GM15510 (cell line): Measurements from ENCODE around the gene ZNF525.
A peak's percentile ranks its signal among the peaks of the same experiment; 100 is the strongest.

ENCODE experiments used
- POLR2A ChIP-seq: IDR thresholded peaks from 3 replicates; pipeline ENCODE4 v1.6.1; 2011; ENCODE audit warnings: borderline replicate concordance; ENCODE audit not compliant: insufficient read length; ENCODE audit errors: extremely low read depth

The ZNF525 gene

GRCh38 chr19:53365134-53365898, at the start of gene ZNF525:
Gene ZNF525, plus strand, starts transcription at chr19:53365705. Its CDS starts 6,577 bp downstream, at chr19:53372282.
- TF ChIP-seq POLR2A, result peak; percentile 78

- no peak for TF ChIP-seq POLR2A
Measured at GRCh38 chr19:53328967-53329366, 36.5 kb upstream of the ZNF525 start.

- TF ChIP-seq POLR2A, result no peak
Measured at GRCh38 chr19:53332484-53332883, 33.0 kb upstream of the ZNF525 start.

GRCh38 chr19:53333066-53333462, 32.4 kb upstream of the ZNF525 start:
- no peak for TF ChIP-seq POLR2A

GRCh38 chr19:53333463-53334449, 31.7 kb upstream of the ZNF525 start, which contains the start of gene ZNF845:
Gene ZNF845, plus strand, starts transcription at chr19:53333749. Its CDS starts 7,559 bp downstream, at chr19:53341308.
- peak; percentile 73 for TF ChIP-seq POLR2A

- no peak for TF ChIP-seq POLR2A
Measured at GRCh38 chr19:53355739-53356138, 9.8 kb upstream of the ZNF525 start.

- TF ChIP-seq POLR2A, result no peak
Measured at GRCh38 chr19:53357821-53358581, 7.5 kb upstream of the ZNF525 start.

GRCh38 chr19:53365899-53366493, 491 bp downstream of the ZNF525 start:
- TF ChIP-seq POLR2A, result no peak

- no peak for TF ChIP-seq POLR2A
Measured at GRCh38 chr19:53372196-53372595, 6.7 kb downstream of the ZNF525 start.

GRCh38 chr19:53374288-53374687, 8.8 kb downstream of the ZNF525 start:
- TF ChIP-seq POLR2A, result no peak

GRCh38 chr19:53374743-53375142, 9.2 kb downstream of the ZNF525 start:
- no peak for TF ChIP-seq POLR2A

GRCh38 chr19:53381376-53381775, 15.9 kb downstream of the ZNF525 start:
- TF ChIP-seq POLR2A, result no peak

- TF ChIP-seq POLR2A, result no peak
Measured at GRCh38 chr19:53388168-53388567, 22.7 kb downstream of the ZNF525 start.

GRCh38 chr19:53388904-53389303, 23.4 kb downstream of the ZNF525 start:
- no peak for TF ChIP-seq POLR2A

GRCh38 chr19:53389571-53389970, 24.1 kb downstream of the ZNF525 start:
- no peak for TF ChIP-seq POLR2A

- TF ChIP-seq POLR2A, result no peak
Measured at GRCh38 chr19:53389978-53390377, 24.5 kb downstream of the ZNF525 start.
